ENCODE data around the gene GALR2.

GALR2 gene

DNA sequence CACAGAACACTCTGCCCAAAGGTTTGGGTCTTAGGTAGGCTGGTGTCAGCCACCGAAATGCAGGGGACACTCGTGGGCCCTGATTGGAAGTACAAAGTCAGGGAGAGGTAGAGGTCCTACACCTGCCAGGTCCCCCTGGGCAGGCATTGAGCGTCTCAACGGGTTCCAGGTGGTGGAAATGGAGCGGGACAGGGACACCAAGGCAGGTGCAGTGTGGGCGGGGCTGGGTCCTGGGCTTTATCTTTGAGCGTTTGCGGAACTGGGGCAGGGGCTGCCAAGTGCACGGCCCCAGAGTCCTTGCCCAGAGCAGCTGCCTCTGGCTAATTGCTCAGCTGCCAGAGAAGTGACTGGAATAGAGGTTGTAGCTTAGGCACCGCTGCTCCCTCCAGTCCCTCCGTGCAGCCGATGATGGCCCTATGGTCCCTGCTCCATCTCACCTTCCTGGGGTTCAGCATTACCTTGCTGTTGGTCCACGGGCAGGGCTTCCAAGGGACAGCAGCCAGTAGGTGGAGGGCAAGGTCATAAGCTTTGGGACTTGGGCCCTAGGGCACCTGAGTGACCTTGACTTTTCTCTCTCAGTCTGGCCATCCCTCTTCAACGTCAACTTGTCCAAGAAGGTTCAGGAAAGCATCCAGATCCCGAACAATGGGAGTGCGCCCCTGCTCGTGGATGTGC, 4.4 kb downstream of the GALR2 start, which contains the start of gene ZACN:
Gene ZACN (plus strand): TSS at position 323 of the 675 bp plus-strand sequence. CDS start 83 bp downstream, at position 406.
- H3K36me3 Mint-ChIP-seq (ENCODE audit: low read depth) = no peaks in the 10 kb centered on the region
- no peak within 1 kb of the TSS for H3K27ac Mint-ChIP-seq
- no peak for DNase-seq
- H3K4me3 Mint-ChIP-seq = peak within 1 kb of the TSS; percentile 54
- no peaks in the 10 kb centered on the region for H3K9me3 Mint-ChIP-seq
- TF ChIP-seq, protein P1, sequence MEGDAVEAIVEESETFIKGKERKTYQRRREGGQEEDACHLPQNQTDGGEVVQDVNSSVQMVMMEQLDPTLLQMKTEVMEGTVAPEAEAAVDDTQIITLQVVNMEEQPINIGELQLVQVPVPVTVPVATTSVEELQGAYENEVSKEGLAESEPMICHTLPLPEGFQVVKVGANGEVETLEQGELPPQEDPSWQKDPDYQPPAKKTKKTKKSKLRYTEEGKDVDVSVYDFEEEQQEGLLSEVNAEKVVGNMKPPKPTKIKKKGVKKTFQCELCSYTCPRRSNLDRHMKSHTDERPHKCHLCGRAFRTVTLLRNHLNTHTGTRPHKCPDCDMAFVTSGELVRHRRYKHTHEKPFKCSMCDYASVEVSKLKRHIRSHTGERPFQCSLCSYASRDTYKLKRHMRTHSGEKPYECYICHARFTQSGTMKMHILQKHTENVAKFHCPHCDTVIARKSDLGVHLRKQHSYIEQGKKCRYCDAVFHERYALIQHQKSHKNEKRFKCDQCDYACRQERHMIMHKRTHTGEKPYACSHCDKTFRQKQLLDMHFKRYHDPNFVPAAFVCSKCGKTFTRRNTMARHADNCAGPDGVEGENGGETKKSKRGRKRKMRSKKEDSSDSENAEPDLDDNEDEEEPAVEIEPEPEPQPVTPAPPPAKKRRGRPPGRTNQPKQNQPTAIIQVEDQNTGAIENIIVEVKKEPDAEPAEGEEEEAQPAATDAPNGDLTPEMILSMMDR (IDR thresholded peaks at IDR 0.05) = no peak
- H3K4me1 Mint-ChIP-seq = peaks cover 63% of the 10 kb centered on the region
- peaks cover 68% of the 10 kb centered on the region for H3K27me3 Mint-ChIP-seq (ENCODE audit: low read depth, poor library complexity)

DNA sequence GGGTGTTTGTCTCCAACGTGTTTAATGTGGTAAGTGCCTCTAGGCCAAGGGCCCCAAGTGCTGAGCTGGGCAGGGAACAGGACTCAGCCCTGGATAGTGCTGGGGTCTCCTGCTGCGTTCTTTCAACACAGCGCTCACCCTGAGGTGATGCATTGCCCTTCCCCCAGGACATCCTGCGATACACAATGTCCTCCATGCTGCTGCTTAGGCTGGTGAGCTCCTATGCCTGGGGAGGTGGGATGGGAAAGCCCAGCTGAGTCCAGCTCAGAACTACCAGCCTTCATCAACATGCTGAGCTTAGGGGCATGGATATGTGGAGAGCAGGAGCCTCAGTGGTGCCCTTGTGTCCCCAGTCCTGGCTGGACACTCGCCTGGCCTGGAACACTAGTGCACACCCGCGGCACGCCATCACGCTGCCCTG, 5.0 kb downstream of the GALR2 start:
- no peaks in the 10 kb centered on the region for H3K9me3 Mint-ChIP-seq
- H3K4me1 Mint-ChIP-seq = peaks cover 65% of the 10 kb centered on the region
- DNase-seq = no peak
- peak overlapping the region; percentile 54 for H3K4me3 Mint-ChIP-seq
- peaks cover 5% of the 10 kb centered on the region for H3K36me3 Mint-ChIP-seq (ENCODE audit: low read depth)
- H3K27me3 Mint-ChIP-seq (ENCODE audit: low read depth, poor library complexity) = peaks cover 63% of the 10 kb centered on the region
- no peak overlapping the region for H3K27ac Mint-ChIP-seq
- TF ChIP-seq, protein P1 (IDR thresholded peaks at IDR 0.05) = no peak

DNA sequence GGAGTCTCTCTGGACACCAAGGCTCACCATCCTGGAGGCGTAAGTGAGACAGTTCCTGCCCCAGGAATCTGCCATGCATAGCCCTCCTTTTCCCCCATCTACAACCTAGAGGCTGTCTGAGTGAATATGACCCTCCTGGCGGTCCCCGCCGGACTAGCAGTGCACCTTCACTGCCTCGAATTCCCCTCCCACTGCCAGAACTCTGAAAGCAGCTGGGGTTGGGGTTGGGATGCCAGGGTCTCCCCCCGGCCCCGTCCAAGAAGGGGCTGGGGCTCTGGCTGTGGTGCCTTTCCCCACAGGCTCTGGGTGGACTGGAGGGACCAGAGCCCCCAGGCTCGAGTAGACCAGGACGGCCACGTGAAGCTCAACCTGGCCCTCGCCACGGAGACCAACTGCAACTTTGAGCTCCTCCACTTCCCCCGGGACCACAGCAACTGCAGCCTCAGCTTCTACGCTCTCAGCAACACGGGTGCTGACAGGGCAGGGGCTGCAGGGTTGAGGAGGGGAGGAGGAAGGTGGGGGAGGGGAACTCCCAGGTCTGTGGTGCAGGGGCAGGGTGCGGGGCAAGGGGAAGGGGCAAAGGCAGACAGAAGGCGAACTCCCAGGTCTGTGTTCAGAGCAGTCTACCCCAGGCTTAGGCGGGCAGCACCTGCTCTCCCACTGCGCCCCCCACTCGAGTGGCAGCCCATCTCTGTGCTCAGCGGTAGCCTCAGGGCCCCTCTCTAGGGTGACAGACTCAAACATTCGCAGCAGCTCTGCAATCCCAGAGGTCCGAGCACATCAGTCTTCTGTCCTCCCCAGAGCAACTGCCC, 5.6 kb downstream of the GALR2 start:
- peaks cover 11% of the 10 kb centered on the region for H3K36me3 Mint-ChIP-seq (ENCODE audit: low read depth)
- peaks cover 56% of the 10 kb centered on the region for H3K27me3 Mint-ChIP-seq (ENCODE audit: low read depth, poor library complexity)
- TF ChIP-seq, protein P1 (IDR thresholded peaks at IDR 0.05) = no peak
- no peak overlapping the region for H3K27ac Mint-ChIP-seq
- no peaks in the 10 kb centered on the region for H3K9me3 Mint-ChIP-seq
- H3K4me1 Mint-ChIP-seq = peaks cover 66% of the 10 kb centered on the region
- peak overlapping the region; percentile 54 for H3K4me3 Mint-ChIP-seq
- DNase-seq = peak; percentile 39

DNA sequence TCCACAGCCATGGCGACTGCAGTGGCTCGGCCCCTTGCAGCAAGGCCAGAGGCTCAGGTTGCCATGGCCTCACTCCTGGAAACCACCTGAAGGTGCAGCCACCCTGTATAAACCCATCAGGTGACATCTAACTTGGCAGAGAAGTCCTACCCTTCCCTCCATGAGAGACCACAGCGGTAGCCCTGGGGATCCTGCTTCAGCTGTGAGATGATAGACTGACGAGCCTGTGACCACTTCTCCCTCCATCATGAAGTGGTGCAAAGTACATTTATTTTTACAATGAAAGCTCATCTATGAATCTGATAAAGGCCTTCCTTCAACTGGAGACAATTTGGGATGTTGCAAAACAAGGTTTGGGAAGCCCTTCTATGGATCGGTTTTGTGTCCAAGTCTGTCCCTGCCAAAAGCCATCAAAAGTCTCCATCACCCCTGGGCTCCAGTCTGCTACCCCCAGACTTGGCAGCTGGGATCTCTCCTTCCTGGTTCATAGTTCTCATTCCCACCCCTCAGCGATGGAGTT, 6.2 kb downstream of the GALR2 start:
- H3K36me3 Mint-ChIP-seq (ENCODE audit: low read depth) = peaks cover 11% of the 10 kb centered on the region
- peak overlapping the region; percentile 54 for H3K4me3 Mint-ChIP-seq
- no peak overlapping the region for H3K27ac Mint-ChIP-seq
- TF ChIP-seq, protein P1 (IDR thresholded peaks at IDR 0.05) = no peak
- H3K4me1 Mint-ChIP-seq = peaks cover 62% of the 10 kb centered on the region
- peaks cover 50% of the 10 kb centered on the region for H3K27me3 Mint-ChIP-seq (ENCODE audit: low read depth, poor library complexity)
- DNase-seq = no peak
- H3K9me3 Mint-ChIP-seq = no peaks in the 10 kb centered on the region

DNA sequence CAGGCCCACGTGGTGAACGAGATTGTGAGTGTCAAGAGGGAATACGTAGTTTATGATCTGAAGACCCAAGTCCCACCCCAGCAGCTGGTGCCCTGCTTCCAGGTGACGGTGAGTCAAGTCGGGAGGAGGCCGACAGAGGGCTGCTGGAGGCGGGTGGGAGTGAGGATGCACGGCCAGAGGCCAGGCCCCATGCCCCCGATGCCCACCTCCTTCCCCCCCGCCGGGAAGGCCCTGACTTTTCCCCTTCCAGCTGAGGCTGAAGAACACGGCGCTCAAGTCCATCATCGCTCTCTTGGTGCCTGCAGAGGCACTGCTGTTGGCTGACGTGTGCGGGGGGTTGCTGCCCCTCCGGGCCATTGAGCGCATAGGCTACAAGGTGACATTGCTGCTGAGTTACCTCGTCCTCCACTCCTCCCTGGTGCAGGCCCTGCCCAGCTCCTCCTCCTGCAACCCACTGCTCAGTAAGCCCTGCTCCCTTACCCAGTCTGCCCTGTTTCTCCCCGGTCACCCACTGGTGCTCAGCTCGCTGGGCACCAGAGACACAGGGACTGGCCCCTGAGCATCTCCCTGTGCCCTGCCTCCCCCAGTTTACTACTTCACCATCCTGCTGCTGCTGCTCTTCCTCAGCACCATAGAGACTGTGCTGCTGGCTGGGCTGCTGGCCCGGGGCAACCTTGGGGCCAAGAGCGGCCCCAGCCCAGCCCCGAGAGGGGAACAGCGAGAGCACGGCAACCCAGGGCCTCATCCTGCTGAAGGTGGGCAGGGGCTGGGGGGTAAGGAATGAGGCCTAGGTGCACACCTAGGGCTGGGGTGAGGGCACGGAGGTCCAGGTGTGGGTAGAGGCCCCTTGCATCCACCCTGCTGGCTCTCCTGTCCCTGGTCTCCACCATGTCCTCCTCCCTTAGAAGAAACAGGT, 7.0 kb downstream of the GALR2 start:
- Mint-ChIP-seq H3K27me3 (ENCODE audit: low read depth, poor library complexity) (peaks cover 42% of the 10 kb centered on the region), H3K27ac (peak overlapping the region; percentile 77), H3K9me3 (no peaks in the 10 kb centered on the region), H3K4me3 (no peak overlapping the region), H3K4me1 (peaks cover 57% of the 10 kb centered on the region), H3K36me3 (ENCODE audit: low read depth) (peaks cover 11% of the 10 kb centered on the region)
- TF ChIP-seq, protein P1 (IDR thresholded peaks at IDR 0.05) = no peak
- no peak for DNase-seq
